Hepatocyte (in vitro differentiated cells): Measurements from ENCODE around the gene NOC4L. TPM values are rescaled to one million over a fixed set of nuclear protein-coding genes. Genes with fewer than 3 reads are reported as not detected.

Experiments used
- DNase-seq: peaks from one replicate; pipeline ENCODE4 v3.0.0-alpha.2; 2016; ENCODE audit warnings: low spot score
- H2AFZ ChIP-seq: fragments of 200-600 bp; sonication (generic); 2 replicates; pipeline ENCODE4 v1.6.0; 2016; ENCODE audit warnings: antibody characterized with exemption, mild to moderate bottlenecking
- H3K27ac ChIP-seq: fragments of 200-600 bp; sonication (generic); 2 replicates; pipeline ENCODE4 v1.5.1; 2016; ENCODE audit warnings: mild to moderate bottlenecking
- H3K27me3 ChIP-seq: fragments of 200-600 bp; sonication (generic); 2 replicates; pipeline ENCODE4 v1.6.1; 2016
- H3K36me3 ChIP-seq: fragments of 200-600 bp; sonication (generic); replicated peaks from 2 replicates; pipeline ENCODE4 v1.5.1; 2016; ENCODE audit warnings: low read depth; ENCODE audit not compliant: insufficient read depth
- H3K4me1 ChIP-seq: fragments of 200-600 bp; sonication (generic); 2 replicates; pipeline ENCODE4 v1.5.1; 2016; ENCODE audit warnings: mild to moderate bottlenecking, moderate library complexity; ENCODE audit not compliant: insufficient read depth
- H3K4me2 ChIP-seq: fragments of 200-600 bp; sonication (generic); 2 replicates; pipeline ENCODE4 v1.6.0; 2016
- H3K4me3 ChIP-seq: fragments of 200-600 bp; sonication (generic); 2 replicates; pipeline ENCODE4 v1.5.1; 2016; ENCODE audit warnings: mild to moderate bottlenecking
- H3K79me2 ChIP-seq: fragments of 200-600 bp; sonication (generic); 2 replicates; pipeline ENCODE4 v1.6.0; 2017; ENCODE audit warnings: mild to moderate bottlenecking
- H3K9me2 ChIP-seq: fragments of 200-600 bp; sonication (generic); replicated peaks from 2 replicates; pipeline ENCODE4 v1.6.0; 2017; ENCODE audit warnings: mild to moderate bottlenecking; ENCODE audit not compliant: insufficient read depth
- H3K9me3 ChIP-seq: fragments of 200-600 bp; sonication (generic); 2 replicates; pipeline ENCODE4 v1.5.1; 2016; ENCODE audit warnings: low read depth, mild to moderate bottlenecking
- H4K20me1 ChIP-seq: fragments of 200-600 bp; sonication (generic); 2 replicates; pipeline ENCODE4 v1.6.0; 2016; ENCODE audit warnings: mild to moderate bottlenecking; ENCODE audit not compliant: insufficient read depth, poor library complexity, severe bottlenecking
- CTCF ChIP-seq: fragments of 200-600 bp; sonication (generic); IDR thresholded peaks from 2 replicates; pipeline ENCODE4 v1.5.1; 2016; ENCODE audit warnings: antibody characterized with exemption, mild to moderate bottlenecking; ENCODE audit not compliant: poor library complexity
- EZH2 ChIP-seq: fragments of 200-600 bp; sonication (generic); IDR thresholded peaks from 2 replicates; pipeline ENCODE4 v1.6.1; 2016; ENCODE audit warnings: antibody characterized with exemption, mild to moderate bottlenecking, borderline replicate concordance
- EZH2phosphoT487 ChIP-seq: fragments of 200-600 bp; sonication (generic); IDR thresholded peaks from one replicate; pipeline ENCODE4 v1.6.1; 2018; ENCODE audit warnings: antibody characterized with exemption, mild to moderate bottlenecking, low read depth, moderate library complexity; ENCODE audit not compliant: unreplicated experiment, severe bottlenecking
- WGBS: methylation state at CpG from one replicate; pipeline ENCODE4 v1.1.6; 2016; ENCODE audit warnings: low lambda C conversion rate; ENCODE audit errors: missing lambda C conversion rate; 5-methylcytosine and 5-hydroxymethylcytosine counted together
- polyA plus RNA-seq: library from polyadenylated mRNA; unstranded; fragments of >200 nt; fragmentation: Nextera tagmentation; extraction: Ambion mirVana; gene quantifications from 2 replicates; pipeline ENCODE4 v1.2.1, GENCODE V29; 2016
- total RNA-seq: library from RNA; depleted of rRNA; stranded (reverse); fragments of >200 nt; gene quantifications from 2 replicates; pipeline ENCODE4 v1.2.3, GENCODE V29; 2014

Gene NOC4L
- total and polyA plus RNA-seq, 2 experiments from 2014 or later = 8.9 to 31.8 TPM

- H3K9me3 ChIP-seq = no peaks in the 10 kb centered on the region
- H3K4me2 ChIP-seq = no peak overlapping the region
- H3K27ac ChIP-seq = no peak overlapping the region
- H3K9me2 ChIP-seq = no peaks in the 10 kb centered on the region
- no peaks in the 10 kb centered on the region for H3K4me1 ChIP-seq
- DNase-seq = no peak
- H3K79me2 ChIP-seq = no peaks in the 10 kb centered on the region
- H3K36me3 ChIP-seq = no peaks in the 10 kb centered on the region
- H3K27me3 ChIP-seq = no peaks in the 10 kb centered on the region
- TF ChIP-seq EZH2phosphoT487 = no peak
- no peak for TF ChIP-seq CTCF
- no peak for TF ChIP-seq EZH2
- H4K20me1 ChIP-seq = no peaks in the 10 kb centered on the region
- WGBS = 69% methylated on average over 32 of the region's 32 CpGs
- H2AFZ ChIP-seq = no peak overlapping the region
- H3K4me3 ChIP-seq = no peak overlapping the region
These were observed 52.0 kb downstream of the NOC4L start for GRCh38 chr12:132196038-132196872.

- H3K36me3 ChIP-seq = no peaks in the 10 kb centered on the region
- TF ChIP-seq EZH2 = no peak
- TF ChIP-seq CTCF = no peak
- TF ChIP-seq EZH2phosphoT487 = no peak
- H3K79me2 ChIP-seq = no peaks in the 10 kb centered on the region
- no peaks in the 10 kb centered on the region for H3K9me2 ChIP-seq
- H3K4me2 ChIP-seq = no peak overlapping the region
- no peak overlapping the region for H3K4me3 ChIP-seq
- no peak for DNase-seq
- no peak overlapping the region for H2AFZ ChIP-seq
- no peaks in the 10 kb centered on the region for H3K4me1 ChIP-seq
- 92% methylated on average over 22 of the region's 22 CpGs for WGBS
- no peaks in the 10 kb centered on the region for H3K27me3 ChIP-seq
- no peaks in the 10 kb centered on the region for H4K20me1 ChIP-seq
- no peaks in the 10 kb centered on the region for H3K9me3 ChIP-seq
- H3K27ac ChIP-seq = no peak overlapping the region
These were observed 52.7 kb downstream of the NOC4L start for GRCh38 chr12:132196873-132197390.

GRCh38 chr12:132197581-132198354 lies 53.5 kb downstream of the NOC4L start:
- Histone ChIP-seq H3K4me2 (no peak overlapping the region), H3K9me3 (no peaks in the 10 kb centered on the region), H3K4me1 (no peaks in the 10 kb centered on the region), H3K27me3 (no peaks in the 10 kb centered on the region), H3K79me2 (no peaks in the 10 kb centered on the region), H2AFZ (no peak overlapping the region), H3K27ac (no peak overlapping the region), H3K4me3 (no peak overlapping the region), H3K9me2 (no peaks in the 10 kb centered on the region), H4K20me1 (no peaks in the 10 kb centered on the region), H3K36me3 (no peaks in the 10 kb centered on the region)
- 93% methylated on average over 36 of the region's 44 CpGs for WGBS
- DNase-seq = no peak
- TF ChIP-seq EZH2 = no peak
- no peak for TF ChIP-seq CTCF
- no peak for TF ChIP-seq EZH2phosphoT487
